HG03025 (cell line): ENCODE measurements around the gene AATF.

ENCODE experiments used
- ATAC-seq: cut with Tn5 transposase; IDR thresholded peaks from one replicate; pipeline ENCODE4 v1.9.1; 2021; ENCODE audit warnings: mild to moderate bottlenecking, moderate library complexity; ENCODE audit not compliant: unreplicated experiment, low FRiP score

Gene AATF

GRCh38 chr17:37097154-37097553 lies 148.4 kb downstream of the AATF start:
- no peak for ATAC-seq

- ATAC-seq = no peak
Observed at GRCh38 chr17:37098152-37098551, 149.4 kb downstream of the AATF start.

GRCh38 chr17:37098910-37099664 lies 150.3 kb downstream of the AATF start:
- ATAC-seq = no peak

DNA sequence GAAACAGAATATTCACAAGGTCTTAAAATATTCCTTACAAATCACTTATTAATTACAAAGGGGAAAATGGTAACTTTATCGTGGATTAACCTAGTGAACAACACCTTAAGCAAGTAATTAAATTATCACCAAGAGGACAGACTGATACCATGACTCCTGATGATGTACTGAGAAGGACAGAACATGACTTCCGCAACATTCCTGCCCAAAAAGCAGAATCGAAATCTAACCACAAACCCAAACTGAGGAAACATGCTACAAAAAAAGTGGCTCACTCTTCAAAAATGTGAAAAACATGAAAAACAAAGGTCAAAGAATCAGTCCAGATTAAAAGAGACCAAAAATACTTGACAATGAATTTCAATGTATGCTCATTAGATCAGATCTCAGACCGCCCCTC lies 151.5 kb downstream of the AATF start:
- no peak for ATAC-seq

- no peak for ATAC-seq
Observed at GRCh38 chr17:37101306-37101705, 152.6 kb downstream of the AATF start.

- no peak for ATAC-seq
Observed at GRCh38 chr17:37103231-37103630, 154.5 kb downstream of the AATF start.

DNA sequence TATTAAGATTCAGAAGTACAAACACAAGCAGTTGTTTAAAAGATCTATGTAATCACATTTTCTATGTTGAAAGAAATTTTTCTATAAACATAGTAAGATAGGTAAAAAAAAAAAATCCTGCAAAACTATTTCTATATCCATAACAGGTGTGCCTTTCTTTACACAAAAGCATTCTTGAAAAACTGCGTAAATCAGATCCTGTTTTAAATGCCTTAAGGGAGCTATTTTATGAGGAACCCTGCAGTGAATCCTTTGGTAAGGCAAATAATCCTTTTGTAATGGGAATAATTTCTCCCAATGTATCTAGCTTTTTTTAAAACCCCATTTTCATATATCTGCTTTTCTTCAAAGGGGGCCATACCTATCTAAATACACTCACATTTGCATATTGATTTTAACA lies 157.3 kb downstream of the AATF start:
- ATAC-seq = no peak
